ENCODE data around the gene C1orf216. TPM values are rescaled to one million over a fixed set of nuclear protein-coding genes. Genes with fewer than 3 reads are reported as not detected.

The C1orf216 gene
- total and polyA plus RNA-seq, 2 donors from 2014 or later = 6.0 to 7.4 TPM

DNA sequence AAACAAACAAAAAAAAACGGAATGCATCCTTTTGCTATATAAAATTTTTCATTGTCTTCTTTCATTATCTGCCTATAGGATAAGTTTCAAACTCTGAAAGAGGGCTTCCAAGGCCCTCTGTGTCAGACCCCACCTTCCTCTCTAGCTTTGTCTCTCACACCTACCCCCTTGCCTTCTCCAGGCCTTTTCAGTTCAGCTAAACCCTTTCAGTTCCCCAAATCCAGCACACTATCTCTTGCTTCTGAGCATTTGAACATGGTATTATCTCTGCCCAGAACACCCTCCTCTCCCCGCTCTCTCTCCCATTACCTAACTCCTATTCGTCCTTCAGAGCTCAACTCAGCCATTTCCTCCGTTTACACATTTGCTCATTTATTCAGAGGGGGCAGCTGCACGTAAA, 35.7 kb downstream of the C1orf216 start:
- no peaks in the 10 kb centered on the region for H3K9me3 ChIP-seq (ENCODE audit: control insufficient read depth in 2 of 3, insufficient read depth in 1 of 3, low read length in 3 of 3)
- no peaks in the 10 kb centered on the region for H3K4me1 ChIP-seq (ENCODE audit: control insufficient read depth in 2 of 3, insufficient read depth in 2 of 3, low read depth in 1 of 3, low read length in 3 of 3)
- FAIRE-seq (no peak), DNase-seq (no peak)
- H3K9ac ChIP-seq (ENCODE audit: low read length in 3 of 3) = no peak overlapping the region
- H3K4me3 ChIP-seq (ENCODE audit: low read length in 3 of 3) = no peak overlapping the region
- intact Hi-C loops (cut with DNase I) = no loop called here
- H3K36me3 ChIP-seq (ENCODE audit: control insufficient read depth in 2 of 3, insufficient read depth in 3 of 3, low read length in 3 of 3) = no peaks in the 10 kb centered on the region
- no peak overlapping the region for H3K27ac ChIP-seq (ENCODE audit: low read depth in 2 of 2, low read length in 2 of 2)
- TF ChIP-seq, protein P1, sequence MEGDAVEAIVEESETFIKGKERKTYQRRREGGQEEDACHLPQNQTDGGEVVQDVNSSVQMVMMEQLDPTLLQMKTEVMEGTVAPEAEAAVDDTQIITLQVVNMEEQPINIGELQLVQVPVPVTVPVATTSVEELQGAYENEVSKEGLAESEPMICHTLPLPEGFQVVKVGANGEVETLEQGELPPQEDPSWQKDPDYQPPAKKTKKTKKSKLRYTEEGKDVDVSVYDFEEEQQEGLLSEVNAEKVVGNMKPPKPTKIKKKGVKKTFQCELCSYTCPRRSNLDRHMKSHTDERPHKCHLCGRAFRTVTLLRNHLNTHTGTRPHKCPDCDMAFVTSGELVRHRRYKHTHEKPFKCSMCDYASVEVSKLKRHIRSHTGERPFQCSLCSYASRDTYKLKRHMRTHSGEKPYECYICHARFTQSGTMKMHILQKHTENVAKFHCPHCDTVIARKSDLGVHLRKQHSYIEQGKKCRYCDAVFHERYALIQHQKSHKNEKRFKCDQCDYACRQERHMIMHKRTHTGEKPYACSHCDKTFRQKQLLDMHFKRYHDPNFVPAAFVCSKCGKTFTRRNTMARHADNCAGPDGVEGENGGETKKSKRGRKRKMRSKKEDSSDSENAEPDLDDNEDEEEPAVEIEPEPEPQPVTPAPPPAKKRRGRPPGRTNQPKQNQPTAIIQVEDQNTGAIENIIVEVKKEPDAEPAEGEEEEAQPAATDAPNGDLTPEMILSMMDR (IDR thresholded peaks at IDR 0.05; ENCODE audit: borderline replicate concordance, extremely low read depth, insufficient read depth) = no peak
- no peaks in the 10 kb centered on the region for H3K27me3 ChIP-seq (ENCODE audit: control insufficient read depth, insufficient read depth, low read length)

DNA sequence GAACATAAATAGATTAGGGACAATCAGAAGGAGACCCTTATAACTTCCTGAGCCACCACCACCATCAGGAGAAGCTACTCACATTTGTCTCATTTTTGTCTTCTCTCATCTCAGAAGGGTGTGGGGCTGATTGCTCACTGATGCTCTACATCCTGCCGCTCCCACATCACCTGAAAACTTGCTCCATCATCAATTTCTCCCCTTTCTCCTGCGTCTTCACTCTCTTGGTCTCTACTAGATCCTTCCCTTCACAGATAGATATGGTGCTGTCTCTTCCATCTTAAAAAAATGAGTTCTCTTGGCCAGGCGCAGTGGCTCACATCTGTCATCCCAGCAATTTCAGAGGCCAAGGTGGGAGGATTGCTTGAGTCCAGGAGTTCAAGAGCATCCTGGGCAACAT, 38.4 kb downstream of the C1orf216 start:
- Histone ChIP-seq H3K9me3 (ENCODE audit: control insufficient read depth in 2 of 3, insufficient read depth in 1 of 3, low read length in 3 of 3) (no peaks in the 10 kb centered on the region), H3K36me3 (ENCODE audit: control insufficient read depth in 2 of 3, insufficient read depth in 3 of 3, low read length in 3 of 3) (no peaks in the 10 kb centered on the region), H3K27ac (ENCODE audit: low read depth in 2 of 2, low read length in 2 of 2) (no peak overlapping the region), H3K4me3 (ENCODE audit: low read length in 3 of 3) (no peak overlapping the region), H3K27me3 (ENCODE audit: control insufficient read depth, insufficient read depth, low read length) (no peaks in the 10 kb centered on the region), H3K9ac (ENCODE audit: low read length in 3 of 3) (no peak overlapping the region), H3K4me1 (ENCODE audit: control insufficient read depth in 2 of 3, insufficient read depth in 2 of 3, low read depth in 1 of 3, low read length in 3 of 3) (no peaks in the 10 kb centered on the region)
- DNase-seq (no peak), FAIRE-seq (no peak)
- TF ChIP-seq, protein P1 (IDR thresholded peaks at IDR 0.05; ENCODE audit: borderline replicate concordance, extremely low read depth, insufficient read depth) = no peak
- intact Hi-C loops (cut with DNase I) = no loop called here

DNA sequence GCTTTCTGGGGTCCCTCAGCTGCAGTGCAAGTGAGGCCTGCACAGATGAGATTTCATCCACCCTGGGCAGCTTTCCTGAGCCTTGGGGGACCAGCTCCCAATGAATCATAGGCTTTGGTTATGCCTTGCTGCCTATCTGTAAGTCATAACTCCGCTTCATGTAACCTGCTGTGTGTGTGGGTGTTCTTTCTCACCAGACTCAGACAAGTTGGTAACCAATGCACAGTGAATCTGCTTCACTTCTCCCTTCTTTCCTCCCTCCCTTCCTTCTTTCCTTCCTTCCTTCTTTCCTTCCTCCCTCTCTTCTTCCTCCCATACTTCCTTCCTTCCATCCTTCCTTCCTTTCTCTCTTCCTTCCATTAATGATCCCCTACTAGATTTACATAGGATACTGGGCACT, 42.9 kb downstream of the C1orf216 start:
- Histone ChIP-seq H3K9ac (ENCODE audit: low read length in 3 of 3) (no peak overlapping the region), H3K27me3 (ENCODE audit: control insufficient read depth, insufficient read depth, low read length) (no peaks in the 10 kb centered on the region), H3K9me3 (ENCODE audit: control insufficient read depth in 2 of 3, insufficient read depth in 1 of 3, low read length in 3 of 3) (no peaks in the 10 kb centered on the region), H3K36me3 (ENCODE audit: control insufficient read depth in 2 of 3, insufficient read depth in 3 of 3, low read length in 3 of 3) (no peaks in the 10 kb centered on the region), H3K27ac (ENCODE audit: low read depth in 2 of 2, low read length in 2 of 2) (no peak overlapping the region), H3K4me1 (ENCODE audit: control insufficient read depth in 2 of 3, insufficient read depth in 2 of 3, low read depth in 1 of 3, low read length in 3 of 3) (no peaks in the 10 kb centered on the region), H3K4me3 (ENCODE audit: low read length in 3 of 3) (no peak overlapping the region)
- FAIRE-seq (no peak), DNase-seq (no peak)
- intact Hi-C loops (cut with DNase I) = no loop called here
- TF ChIP-seq, protein P1 (IDR thresholded peaks at IDR 0.05; ENCODE audit: borderline replicate concordance, extremely low read depth, insufficient read depth) = no peak

DNA sequence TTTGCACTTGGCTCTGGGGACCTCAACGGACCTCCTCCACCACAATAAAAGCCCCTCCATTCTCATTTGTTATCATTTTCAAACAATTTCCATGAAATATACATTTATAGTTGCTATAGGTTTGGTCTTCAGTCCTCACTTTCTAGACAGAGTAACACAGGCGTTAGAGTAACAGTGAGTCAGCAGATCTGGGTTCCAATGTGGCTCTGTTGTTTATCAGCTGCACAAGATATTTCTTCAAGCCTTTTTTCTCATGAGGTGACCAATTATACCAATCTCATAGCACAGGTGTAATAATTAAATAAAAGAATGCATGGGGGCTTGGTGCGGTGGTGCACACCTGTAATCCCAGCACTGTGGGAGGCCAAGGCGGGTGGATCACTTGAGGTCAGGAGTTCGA, 44.6 kb downstream of the C1orf216 start:
- no peaks in the 10 kb centered on the region for H3K27me3 ChIP-seq (ENCODE audit: control insufficient read depth, insufficient read depth, low read length)
- H3K4me1 ChIP-seq (ENCODE audit: control insufficient read depth in 2 of 3, insufficient read depth in 2 of 3, low read depth in 1 of 3, low read length in 3 of 3) = no peaks in the 10 kb centered on the region
- H3K36me3 ChIP-seq (ENCODE audit: control insufficient read depth in 2 of 3, insufficient read depth in 3 of 3, low read length in 3 of 3) = no peaks in the 10 kb centered on the region
- intact Hi-C loops (cut with DNase I) = no loop called here
- H3K9me3 ChIP-seq (ENCODE audit: control insufficient read depth in 2 of 3, insufficient read depth in 1 of 3, low read length in 3 of 3) = no peaks in the 10 kb centered on the region
- no peak overlapping the region for H3K9ac ChIP-seq (ENCODE audit: low read length in 3 of 3)
- FAIRE-seq (no peak), DNase-seq (no peak)
- H3K27ac ChIP-seq (ENCODE audit: low read depth in 2 of 2, low read length in 2 of 2) = no peak overlapping the region
- no peak overlapping the region for H3K4me3 ChIP-seq (ENCODE audit: low read length in 3 of 3)
- TF ChIP-seq, protein P1 (IDR thresholded peaks at IDR 0.05; ENCODE audit: borderline replicate concordance, extremely low read depth, insufficient read depth) = no peak
